GM18867 (cell line): Measurements from ENCODE around the gene FAM219B.

Source experiments
- ATAC-seq: cut with Tn5 transposase; IDR thresholded peaks from one replicate; pipeline ENCODE4 v1.9.1; 2021; ENCODE audit warnings: mild to moderate bottlenecking, moderate library complexity; ENCODE audit not compliant: unreplicated experiment

Gene FAM219B

DNA sequence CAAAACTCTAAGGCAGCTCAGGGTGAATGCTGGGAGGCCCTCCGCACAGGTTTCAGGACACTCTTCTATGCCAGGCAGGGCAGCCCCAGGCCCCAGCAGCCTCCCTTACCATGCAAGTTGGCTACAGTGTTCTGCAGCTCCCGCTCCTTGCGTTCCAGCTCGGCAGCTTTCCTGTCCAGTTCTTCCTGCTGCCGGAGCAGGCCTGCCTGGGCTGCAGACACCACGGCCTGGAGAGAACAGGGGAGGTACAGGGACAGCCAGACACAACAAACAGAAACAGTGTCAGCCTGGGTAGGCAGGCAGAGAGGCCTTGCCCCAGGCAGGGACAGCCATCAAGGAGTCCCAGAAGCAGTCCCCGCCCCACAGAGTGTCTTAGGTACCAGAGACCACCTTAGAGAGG lies 54.7 kb downstream of the FAM219B start:
- ATAC-seq, result no peak

DNA sequence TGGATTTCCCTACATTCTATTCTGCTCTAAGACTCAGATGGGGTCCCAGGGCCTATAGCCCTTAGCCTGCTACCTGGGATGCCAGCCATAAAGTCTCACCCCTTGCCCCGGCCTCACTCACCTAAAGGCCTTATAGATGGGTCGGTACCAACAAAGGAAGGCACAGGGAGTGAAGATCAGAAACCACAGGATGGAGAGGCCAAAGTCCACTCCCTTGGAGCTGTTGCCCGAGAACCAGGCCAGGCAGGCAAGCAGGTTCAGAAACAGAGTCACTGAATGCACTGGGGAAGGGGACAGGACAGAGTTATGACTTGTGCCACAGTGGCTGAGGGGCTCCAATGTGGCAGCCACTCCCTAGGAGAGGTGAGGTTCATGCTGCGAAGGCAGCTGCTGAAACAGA lies 56.3 kb downstream of the FAM219B start:
- ATAC-seq, result no peak
